ENCODE results near the gene SCLY. TPM values are rescaled to one million over a fixed set of nuclear protein-coding genes. Genes with fewer than 3 reads are reported as not detected.

SCLY gene
- total RNA-seq, 1 experiment from 2014 or later: 68.4 TPM

- TF ChIP-seq ZNF532 (CRISPR knock-in tag; IDR thresholded peaks at IDR 0.05; ENCODE audit: borderline replicate concordance): no peak
- no peak for TF ChIP-seq CDX4 (CRISPR knock-in tag; IDR thresholded peaks at IDR 0.05; ENCODE audit: borderline replicate concordance)
- no peak; the same call in none of the 2 replicates for TF ChIP-seq FOXP4 (CRISPR knock-in tag; IDR thresholded peaks at IDR 0.05)
- no peak for TF ChIP-seq NFE2L1 (CRISPR knock-in tag; IDR thresholded peaks at IDR 0.05)
- no peak for TF ChIP-seq FOXJ3 (CRISPR knock-in tag; IDR thresholded peaks at IDR 0.05; ENCODE audit: borderline replicate concordance)
- no peak for TF ChIP-seq ZNF416 (CRISPR knock-in tag; IDR thresholded peaks at IDR 0.05)
- TF ChIP-seq SP1 (CRISPR knock-in tag; conservative IDR thresholded peaks at IDR 0.05): peak; percentile 90
- peak; percentile 79 for TF ChIP-seq ETV6 (CRISPR knock-in tag; IDR thresholded peaks at IDR 0.05)
- peak; percentile 77 for TF ChIP-seq NFYB (CRISPR knock-in tag; conservative IDR thresholded peaks at IDR 0.05; ENCODE audit: low read depth)
- no peak for TF ChIP-seq NR1H2 (CRISPR knock-in tag; IDR thresholded peaks at IDR 0.05)
- TF ChIP-seq ZNF138 (CRISPR knock-in tag; conservative IDR thresholded peaks at IDR 0.05): peak; percentile 75; the same call in 1 of the 2 replicates
- TF ChIP-seq CTCF (IDR thresholded peaks at IDR 0.05): no peak
- no peak; the same call in 1 of the 2 replicates for TF ChIP-seq ZNF232 (CRISPR knock-in tag; IDR thresholded peaks at IDR 0.05)
- TF ChIP-seq SMAD3 (CRISPR knock-in tag; IDR thresholded peaks at IDR 0.05; ENCODE audit: borderline replicate concordance): no peak
- no peak for TF ChIP-seq GRHL2 (CRISPR knock-in tag; IDR thresholded peaks at IDR 0.05; ENCODE audit: insufficient replicate concordance, severe bottlenecking)
- TF ChIP-seq ZNF263 (CRISPR knock-in tag; IDR thresholded peaks at IDR 0.05; ENCODE audit: low read depth): no peak
Measured at GRCh38 chr2:238060542-238061314, at the start of gene SCLY (continued).

- H3K27me3 Mint-ChIP-seq (ENCODE audit: low read depth): no peaks in the 10 kb centered on the region
- H3K36me3 Mint-ChIP-seq: no peaks in the 10 kb centered on the region
- H3K4me3 Mint-ChIP-seq: no peak overlapping the region
- H3K4me1 Mint-ChIP-seq: no peaks in the 10 kb centered on the region
- ATAC-seq (no peak), DNase-seq (ENCODE audit: low spot score) (no peak)
- CTCF ChIA-PET: interaction anchor here (1.2 kb wide), 1 partner anchor 90 kb away, joined by 4 read pairs; no protein-coding TSS in a partner anchor
- POLR2A ChIA-PET: no interaction called here
- no peaks in the 10 kb centered on the region for H3K9me3 Mint-ChIP-seq
- 0 out of 2 replicates have a peak overlapping the region, but pooled peaks have one; percentile 2 for H3K27ac Mint-ChIP-seq
- TF ChIP-seq MXD4 (CRISPR knock-in tag; IDR thresholded peaks at IDR 0.05; ENCODE audit: borderline replicate concordance) (no peak), NFATC4 (CRISPR knock-in tag; IDR thresholded peaks at IDR 0.05) (no peak), HMGA2 (CRISPR knock-in tag; IDR thresholded peaks at IDR 0.05) (no peak), CREM (CRISPR knock-in tag; IDR thresholded peaks at IDR 0.05) (no peak), ZNF281 (CRISPR knock-in tag; IDR thresholded peaks at IDR 0.05) (no peak), SMAD4 (CRISPR knock-in tag; IDR thresholded peaks at IDR 0.05) (no peak), SP1 (CRISPR knock-in tag; conservative IDR thresholded peaks at IDR 0.05) (no peak)
Measured at GRCh38 chr2:238013806-238014205, 47.0 kb upstream of the SCLY start.
